Measurements from ENCODE around the gene GJB3.

Gene GJB3

GRCh38 chr1:34825455-34826091, 44.6 kb downstream of the GJB3 start:
- no peak for DNase-seq (ENCODE audit: low read depth)

GRCh38 chr1:34827341-34827941, 46.4 kb downstream of the GJB3 start:
- no peak for DNase-seq (ENCODE audit: low read depth)

GRCh38 chr1:34828611-34829010, 47.6 kb downstream of the GJB3 start:
- DNase-seq (ENCODE audit: low read depth), result no peak

GRCh38 chr1:34829250-34829649, 48.2 kb downstream of the GJB3 start:
- DNase-seq (ENCODE audit: low read depth), result no peak

GRCh38 chr1:34831721-34832246, 50.8 kb downstream of the GJB3 start:
- no peak for DNase-seq (ENCODE audit: low read depth)

- DNase-seq (ENCODE audit: low read depth), result no peak
Observed at GRCh38 chr1:34833711-34834110, 52.7 kb downstream of the GJB3 start.
